Breast epithelium (tissue), 3 donors: ENCODE measurements around the gene FCGR2B.

Experiments
- CTCF ChIP-seq, 3 donors: fragments of 450-650 bp; IDR thresholded peaks; one replicate each; pipeline ENCODE4 v1.5.1; 2016 to 2017; ENCODE audit warnings: antibody characterized with exemption in 3 of 3, mild to moderate bottlenecking in 3 of 3, moderate library complexity in 3 of 3
- POLR2AphosphoS5 ChIP-seq, 3 donors: sonication (generic); formaldehyde crosslinking; IDR thresholded peaks; one replicate each; pipeline ENCODE4 v1.6.1; 2017; ENCODE audit warnings: antibody characterized with exemption in 3 of 3

GRCh38 chr1:161718559-161719324 is 55.8 kb downstream of the FCGR2B start:
- TF ChIP-seq POLR2AphosphoS5 (IDR thresholded peaks at IDR 0.05), result no peak
- TF ChIP-seq CTCF (IDR thresholded peaks at IDR 0.05), result no peak
